Heart left ventricle (tissue), 16 donors: Measurements from ENCODE around the gene DNMT1. TPM values are rescaled to one million over a fixed set of nuclear protein-coding genes. Genes with fewer than 3 reads are reported as not detected.
"Not testable (repeated sequence)": the region's sequence is repeated elsewhere in the genome, so short reads cannot be mapped to it uniquely, and the experiment has no call there.

ENCODE experiments used
- ATAC-seq, 4 donors: fragments of 200-7000 bp; cut with Tn5 transposase; one replicate each; pipeline ENCODE4 v1.9.1; 2020 to 2022; ENCODE audit warnings: moderate library complexity in 4 of 4, mild to moderate bottlenecking in 3 of 4, moderate number of reproducible peaks in 1 of 4
- DNase-seq, 5 donors: peaks; one replicate each; pipeline ENCODE4 v3.0.0-alpha.2; 2020
- H3K27ac ChIP-seq, 12 donors: fragments of 200-600 bp; sonication (generic) in 4 of 12; one replicate each; pipeline versions ENCODE4 v1.5.0 to v1.8.0; 2016 to 2022; ENCODE audit warnings: mild to moderate bottlenecking in 2 of 12
- H3K27me3 ChIP-seq, 9 donors: fragments of 200-600 bp; sonication (generic) in 2 of 9; one replicate each; pipeline versions ENCODE4 v1.5.1 to v1.8.0; 2016 to 2022; ENCODE audit warnings: mild to moderate bottlenecking in 3 of 9
- H3K36me3 ChIP-seq, 9 donors: fragments of 200-600 bp; sonication (generic) in 2 of 9; one replicate each; pipeline versions ENCODE4 v1.5.0 to v1.8.0; 2018 to 2022; ENCODE audit warnings: mild to moderate bottlenecking in 2 of 9
- H3K4me1 ChIP-seq, 12 donors: fragments of 200-600 bp; sonication (generic) in 4 of 12; one replicate each; pipeline versions ENCODE4 v1.5.0 to v1.8.0; 2016 to 2022; ENCODE audit warnings: mild to moderate bottlenecking in 3 of 12
- H3K4me3 ChIP-seq, 12 donors: fragments of 200-600 bp; sonication (generic) in 4 of 12; one replicate each; pipeline versions ENCODE4 v1.5.0 to v1.8.0; 2017 to 2022; ENCODE audit warnings: mild to moderate bottlenecking in 9 of 12, moderate library complexity in 4 of 12
- H3K9me3 ChIP-seq, 12 donors: fragments of 200-600 bp; sonication (generic) in 4 of 12; one replicate each; pipeline versions ENCODE4 v1.5.0 to v1.8.0; 2016 to 2022; ENCODE audit warnings: mild to moderate bottlenecking in 1 of 12
- POLR2A ChIP-seq, 2 donors: fragments of 450-650 bp; IDR thresholded peaks; one replicate each; pipeline ENCODE4 v1.6.1; 2017; ENCODE audit warnings: antibody characterized with exemption in 2 of 2, mild to moderate bottlenecking in 2 of 2, moderate library complexity in 2 of 2
- WGBS, 4 donors: extraction: QIAGEN DNeasy Blood & Tissue Kit in 2 of 4; methylation state at CpG; one replicate each; pipeline versions ENCODE4 v1.1.5 to v1.1.7; 2013 to 2018; 5-methylcytosine and 5-hydroxymethylcytosine counted together
- intact Hi-C, 10 donors: fragments of 100-400 bp; cut with DNase I; formaldehyde crosslinking; loops; one replicate each; pipeline versions ENCODE4 v1.11.1 to v1.14.2; 2022
- polyA plus RNA-seq, 2 donors: library from polyadenylated mRNA; stranded (reverse); fragments of 200-250 nt; gene quantifications; one replicate each; pipeline ENCODE4 v1.2.3, GENCODE V29; 2013
- total RNA-seq, 9 donors: library from RNA; depleted of rRNA in 2 of 9; stranded (reverse); fragments of >200 nt in 2 of 9; fragmentation: NEBNext Ultra II Directional in 3 of 9; extraction: Animal tissue kit (Norgen Biotek cat#: 25700) in 3 of 9; gene quantifications; one replicate each; pipeline versions ENCODE4 v1.1.0 to v1.2.4, GENCODE V29; 2016 to 2023
- TF ChIP-seq, protein P1 (sequence below), 12 donors: fragments of 200-600 bp; sonication (generic) in 4 of 12; IDR thresholded peaks; one replicate each; pipeline versions ENCODE4 v1.5.0 to v1.8.0; 2018 to 2022; ENCODE audit warnings: antibody characterized with exemption in 12 of 12, mild to moderate bottlenecking in 5 of 12
- donor health status: ischemic (EF 13 %, LVEDD 7.1; RV severe dilation, severe dysfunction).
- donor health status: healthy with polysubstance abuse.
- donor health status: DM: no; HTN: yes; CAD: no.
- donor health status: DM: no; HTN: no; CAD: no.
- donor health status: ischemic (EF 25% LVEDD 6.9; RV normal size, moderate dysfunction).
- donor health status: ischemic (EF 25% LVEDD 5.7; RV mildly dilated, moderate dysfunction).
- donor health status: healthy.
- donor health status: DM: yes; HTN: yes; CAD: no.
- donor health status: ischemic (EF 35%, LVEDD 5.7; RV mildly dilated, moderate dysfunction).
- donor health status: nonischemic (EF 11% LVEDD 7.7; RV severe dilation, severe dysfunction).
- donor health status: DM: yes; HTN: yes; CAD: no.
- donor health status: PGD.
- donor health status: ischemic (EF 29% LVEDD 5.4; RV normal size, mild dysfunction).
- donor health status: nonischemic (EF 23%, LVEDD 6.1; RV moderate dilation, normal function).

Gene DNMT1
- total and polyA plus RNA-seq, 11 donors: 16.1 to 61.6 (median 25.0) TPM

DNA sequence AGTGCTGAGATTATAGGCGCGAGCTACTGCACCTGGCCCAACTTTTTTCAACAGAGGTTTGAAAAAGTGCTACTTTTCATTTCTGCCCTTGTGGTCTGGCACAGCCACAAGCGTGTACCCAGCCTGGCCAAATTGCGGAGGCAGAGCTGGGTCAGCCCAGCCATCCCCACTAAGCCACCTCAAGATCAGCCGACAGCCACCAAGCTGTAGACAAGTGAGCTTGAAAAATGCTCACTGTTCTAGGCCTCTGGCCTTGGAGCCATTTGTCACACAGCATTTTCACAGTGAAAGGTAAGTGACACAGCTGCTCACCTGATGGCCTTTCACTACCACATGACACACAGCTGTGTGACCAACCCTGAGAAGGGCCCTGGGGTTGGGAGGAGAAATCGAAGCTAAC is 27.3 kb downstream of the DNMT1 start:
- intact Hi-C loops: no loop called here
- no peak overlapping the region for H3K27ac ChIP-seq
- DNase-seq (no peak), ATAC-seq (no peak)
- H3K9me3 ChIP-seq: no peaks in the 10 kb centered on the region
- 94 to 97% (median 96%) methylated on average over 6 of the region's 6 CpGs for WGBS, 4 donors
- H3K4me1 ChIP-seq: no peaks in the 10 kb centered on the region
- H3K36me3 ChIP-seq: peaks cover 0 to 99% (median 91%) of the 10 kb centered on the region in 9 donors
- H3K27me3 ChIP-seq: no peaks in the 10 kb centered on the region
- H3K4me3 ChIP-seq: no peak overlapping the region
- TF ChIP-seq, protein P1, sequence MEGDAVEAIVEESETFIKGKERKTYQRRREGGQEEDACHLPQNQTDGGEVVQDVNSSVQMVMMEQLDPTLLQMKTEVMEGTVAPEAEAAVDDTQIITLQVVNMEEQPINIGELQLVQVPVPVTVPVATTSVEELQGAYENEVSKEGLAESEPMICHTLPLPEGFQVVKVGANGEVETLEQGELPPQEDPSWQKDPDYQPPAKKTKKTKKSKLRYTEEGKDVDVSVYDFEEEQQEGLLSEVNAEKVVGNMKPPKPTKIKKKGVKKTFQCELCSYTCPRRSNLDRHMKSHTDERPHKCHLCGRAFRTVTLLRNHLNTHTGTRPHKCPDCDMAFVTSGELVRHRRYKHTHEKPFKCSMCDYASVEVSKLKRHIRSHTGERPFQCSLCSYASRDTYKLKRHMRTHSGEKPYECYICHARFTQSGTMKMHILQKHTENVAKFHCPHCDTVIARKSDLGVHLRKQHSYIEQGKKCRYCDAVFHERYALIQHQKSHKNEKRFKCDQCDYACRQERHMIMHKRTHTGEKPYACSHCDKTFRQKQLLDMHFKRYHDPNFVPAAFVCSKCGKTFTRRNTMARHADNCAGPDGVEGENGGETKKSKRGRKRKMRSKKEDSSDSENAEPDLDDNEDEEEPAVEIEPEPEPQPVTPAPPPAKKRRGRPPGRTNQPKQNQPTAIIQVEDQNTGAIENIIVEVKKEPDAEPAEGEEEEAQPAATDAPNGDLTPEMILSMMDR (IDR thresholded peaks at IDR 0.05): no peak
- TF ChIP-seq POLR2A (IDR thresholded peaks at IDR 0.05): no peak

DNA sequence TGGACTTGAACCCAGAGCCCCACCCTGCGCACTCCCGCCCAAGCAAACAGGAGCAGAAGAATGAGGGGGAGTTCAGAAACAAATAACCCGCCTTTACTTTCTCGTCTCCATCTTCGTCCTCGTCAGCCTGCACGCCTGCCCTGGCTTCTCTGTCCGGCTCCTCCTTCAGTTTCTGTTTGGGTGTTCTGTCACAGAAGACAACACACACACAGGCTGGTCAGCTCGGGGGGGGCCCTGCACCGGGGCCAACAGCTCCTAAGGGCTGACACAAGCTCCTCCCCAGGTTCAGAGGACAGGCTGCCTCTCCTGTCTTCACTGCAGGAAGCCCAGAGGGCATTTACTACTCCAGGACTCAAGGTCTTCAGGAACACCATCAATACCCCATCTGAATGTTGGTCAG is 28.3 kb downstream of the DNMT1 start:
- H3K36me3 ChIP-seq: peaks cover 0 to 99% (median 91%) of the 10 kb centered on the region in 9 donors
- H3K4me3 ChIP-seq, H3K27me3 ChIP-seq, DNase-seq, intact Hi-C loops, H3K4me1 ChIP-seq, ATAC-seq, H3K9me3 ChIP-seq, H3K27ac ChIP-seq: not testable (repeated sequence)
- WGBS, 4 donors: 92 to 97% (median 95%) methylated on average over 8 to 10 of the region's 10 CpGs

DNA sequence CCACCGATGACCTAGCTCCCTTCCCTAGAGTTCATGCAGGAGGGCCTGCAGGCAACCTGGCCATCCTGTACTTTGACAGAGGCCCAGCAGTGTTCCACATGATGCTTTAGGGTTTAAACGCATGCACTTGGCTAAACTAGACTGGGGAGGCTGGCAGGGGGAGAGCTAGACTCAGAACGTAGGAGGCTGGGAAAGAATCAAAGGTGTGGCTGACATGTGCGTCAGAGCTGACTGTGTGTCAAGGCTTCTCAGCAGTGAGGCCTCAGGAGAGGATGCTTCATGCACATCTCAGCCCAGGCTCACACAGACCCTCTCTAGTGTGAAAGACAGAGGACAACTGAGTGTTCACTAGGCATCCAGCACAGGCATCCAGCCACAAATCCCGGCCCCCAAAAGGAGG is 28.7 kb downstream of the DNMT1 start:
- Histone ChIP-seq H3K4me3 (no peak overlapping the region), H3K27me3 (no peaks in the 10 kb centered on the region), H3K9me3 (no peaks in the 10 kb centered on the region), H3K36me3 (peaks cover 0 to 99% (median 91%) of the 10 kb centered on the region in 9 donors), H3K27ac (no peak overlapping the region), H3K4me1 (no peaks in the 10 kb centered on the region)
- ATAC-seq (no peak), DNase-seq (no peak)
- TF ChIP-seq, protein P1 (IDR thresholded peaks at IDR 0.05): no peak
- TF ChIP-seq POLR2A (IDR thresholded peaks at IDR 0.05): no peak
- intact Hi-C loops: no loop called here
- WGBS, 4 donors: 86 to 95% (median 88%) methylated on average over 4 to 5 of the region's 5 CpGs

DNA sequence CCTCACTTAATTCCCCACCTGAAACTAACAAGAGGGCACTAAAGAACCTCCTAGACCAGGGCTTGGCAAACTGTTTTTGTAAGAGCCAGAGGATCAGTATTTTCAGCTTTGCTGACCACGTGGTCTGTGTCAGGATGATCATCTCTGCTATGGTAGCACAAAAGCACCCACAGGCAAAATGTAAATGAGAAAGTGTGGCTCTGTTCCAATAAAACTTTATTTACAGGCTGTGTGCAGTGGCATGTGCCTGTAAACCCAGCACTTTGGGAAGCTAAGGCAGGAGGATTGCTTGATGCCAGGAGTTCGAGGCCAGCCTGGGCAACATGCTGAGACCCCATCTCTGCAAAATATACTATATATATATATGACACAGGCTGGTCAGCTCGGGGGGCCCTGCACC is 31.2 kb downstream of the DNMT1 start:
- Histone ChIP-seq H3K4me1 (no peaks in the 10 kb centered on the region), H3K27me3 (no peaks in the 10 kb centered on the region), H3K36me3 (peaks cover 0 to 100% (median 93%) of the 10 kb centered on the region in 9 donors), H3K4me3 (no peak overlapping the region), H3K9me3 (no peaks in the 10 kb centered on the region), H3K27ac (no peak overlapping the region)
- DNase-seq: no peak
- TF ChIP-seq, protein P1 (IDR thresholded peaks at IDR 0.05): no peak
- no peak for TF ChIP-seq POLR2A (IDR thresholded peaks at IDR 0.05)
- WGBS, 4 donors: 87 to 93% (median 90%) methylated on average over 3 of the region's 3 CpGs
- intact Hi-C loops: no loop called here
- no peak for ATAC-seq

DNA sequence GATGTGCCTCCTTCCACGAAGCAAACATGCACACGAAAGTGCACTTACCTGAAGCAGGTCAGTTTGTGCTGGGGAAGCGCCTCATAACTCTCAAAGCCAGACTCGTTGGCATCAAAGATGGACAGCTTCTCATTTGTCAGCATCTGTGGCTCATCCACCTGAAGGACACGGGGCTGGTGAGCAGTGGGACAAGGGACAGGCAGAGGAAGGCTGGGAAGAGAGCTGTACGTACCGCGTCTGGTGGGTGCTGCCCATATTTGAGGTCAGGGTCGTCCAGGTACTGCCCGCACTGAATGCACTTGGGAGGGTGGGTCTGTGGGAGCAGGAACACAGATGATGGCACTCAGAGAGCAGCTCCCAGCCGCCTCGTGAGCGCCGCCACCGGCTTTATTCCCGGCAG is 35.1 kb downstream of the DNMT1 start:
- DNase-seq (no peak), ATAC-seq (no peak)
- Histone ChIP-seq H3K27ac (no peak overlapping the region), H3K4me3 (no peak overlapping the region), H3K27me3 (no peaks in the 10 kb centered on the region), H3K9me3 (no peaks in the 10 kb centered on the region), H3K36me3 (peaks cover 0 to 100% (median 97%) of the 10 kb centered on the region in 9 donors), H3K4me1 (no peaks in the 10 kb centered on the region)
- TF ChIP-seq, protein P1 (IDR thresholded peaks at IDR 0.05): no peak
- no peak for TF ChIP-seq POLR2A (IDR thresholded peaks at IDR 0.05)
- 94 to 97% (median 96%) methylated on average over 16 of the region's 16 CpGs for WGBS, 4 donors
- intact Hi-C loops: no loop called here
